ENCODE results near the gene MPP2. TPM values are rescaled to one million over a fixed set of nuclear protein-coding genes. Genes with fewer than 3 reads are reported as not detected.

The MPP2 gene
- total and polyA plus RNA-seq, 2 of the 13 experiments (the other 11 are each of a cell fraction or from before 2014, with no cell fraction given): 0.20 to 1.7 TPM

GRCh38 chr17:43912635-43913304, 5.4 kb upstream of the MPP2 start:
- Histone ChIP-seq H2AFZ (ENCODE audit: low read length) (no peak overlapping the region), H3K4me3 (replicated peaks in 1 of 3; ENCODE audit: insufficient read depth in 1 of 3, low read depth in 2 of 3, low read length in 3 of 3) (no peak overlapping the region), H3K9me3 (ENCODE audit: low read length) (no peaks in the 10 kb centered on the region), H3K9ac (ENCODE audit: insufficient read depth, low read depth, low read length) (no peak overlapping the region), H3K79me2 (ENCODE audit: insufficient read depth, low read length) (no peaks in the 10 kb centered on the region), H3K4me1 (ENCODE audit: insufficient read depth, low read length) (peaks cover 7% of the 10 kb centered on the region), H3K27ac (ENCODE audit: extremely low read length, insufficient read depth, low read length) (no peak overlapping the region), H3K4me2 (ENCODE audit: low read depth, low read length) (no peak overlapping the region), H3K27me3 (ENCODE audit: control insufficient read depth in 1 of 2, insufficient read depth in 2 of 2, low read length in 2 of 2) (peaks cover 8 to 76% of the 10 kb centered on the region in 2 experiments; a peak in 4 of 5 replicates), H3K36me3 (replicated peaks in 1 of 2; ENCODE audit: control insufficient read depth in 1 of 2, insufficient read depth in 2 of 2, low read length in 2 of 2) (no peaks in the 10 kb centered on the region), H4K20me1 (ENCODE audit: insufficient read depth, low read length) (no peaks in the 10 kb centered on the region)
- FAIRE-seq (no peak), DNase-seq (ENCODE audit: low spot score) (no peak), ATAC-seq (no peak)
- POLR2A ChIA-PET: no interaction called here
- CTCF ChIA-PET (ENCODE audit: low intra/inter-chr PET ratio, low total read pairs): no interaction called here
- no TSS peak for BruUV-seq (replicated peaks)
- in situ Hi-C loops (cut with HindIII; ENCODE audit: extremely low pct_ligation_motif_present, low pct_unique_long_range_greater_than_20kb): no loop called here
- WGBS (ENCODE audit: low lambda C conversion rate): 5% methylated on average over 4 of the region's 4 CpGs
- intact Hi-C loops (cut with micrococcal nuclease; ENCODE audit: unreplicated experiment): no loop called here
- no peak for TF ChIP-seq PRDM4 (CRISPR knock-in tag; IDR thresholded peaks at IDR 0.05; ENCODE audit: borderline replicate concordance)
- no peak for TF ChIP-seq ZMYM4 (CRISPR knock-in tag; IDR thresholded peaks at IDR 0.05)
- peak; percentile 26; the same call in 1 of the 2 replicates for TF ChIP-seq ATF7 (IDR thresholded peaks at IDR 0.05)
- no peak for TF ChIP-seq ATF7 (CRISPR knock-in tag; IDR thresholded peaks at IDR 0.05)
- no peak for TF ChIP-seq ZBTB37 (CRISPR knock-in tag; IDR thresholded peaks at IDR 0.05)
- no peak for TF ChIP-seq JARID2 (CRISPR knock-in tag; IDR thresholded peaks at IDR 0.05; ENCODE audit: insufficient replicate concordance)
- no peak for TF ChIP-seq ZNF792 (CRISPR knock-in tag; IDR thresholded peaks at IDR 0.05)
- TF ChIP-seq ATAD3A (CRISPR knock-in tag; IDR thresholded peaks at IDR 0.05): no peak
- no peak for TF ChIP-seq ZNF24 (IDR thresholded peaks at IDR 0.05)
- no peak for TF ChIP-seq NR2F1 (CRISPR knock-in tag; IDR thresholded peaks at IDR 0.05)
- TF ChIP-seq RXRA (CRISPR knock-in tag; IDR thresholded peaks at IDR 0.05): no peak
- TF ChIP-seq MEF2D (CRISPR knock-in tag; IDR thresholded peaks at IDR 0.05): no peak
- TF ChIP-seq PHB2 (IDR thresholded peaks at IDR 0.05; ENCODE audit: partially characterized antibody): peak; percentile 66

Measured in HepG2 (cell line).